ENCODE measurements around the gene PWWP2B.

The PWWP2B gene

GRCh38 chr10:132449811-132450181, 52.8 kb downstream of the PWWP2B start:
- no peak for DNase-seq

- DNase-seq = no peak
These were observed 53.4 kb downstream of the PWWP2B start for GRCh38 chr10:132450466-132450824.

GRCh38 chr10:132450825-132451505, 54.0 kb downstream of the PWWP2B start:
- no peak for DNase-seq

GRCh38 chr10:132451506-132452215, 54.7 kb downstream of the PWWP2B start:
- no peak for DNase-seq

GRCh38 chr10:132452216-132452650, 55.2 kb downstream of the PWWP2B start:
- peak; percentile 48 for DNase-seq

GRCh38 chr10:132452651-132453469, 55.9 kb downstream of the PWWP2B start:
- DNase-seq = peak; percentile 94

GRCh38 chr10:132453470-132453861, 56.5 kb downstream of the PWWP2B start:
- no peak for DNase-seq

- DNase-seq = no peak
These were observed 57.5 kb downstream of the PWWP2B start for GRCh38 chr10:132454296-132455198.

GRCh38 chr10:132455441-132455971, 58.5 kb downstream of the PWWP2B start:
- DNase-seq = no peak

- DNase-seq = no peak
These were observed 59.2 kb downstream of the PWWP2B start for GRCh38 chr10:132455986-132456847.

- DNase-seq = no peak
These were observed 59.9 kb downstream of the PWWP2B start for GRCh38 chr10:132456881-132457280.

- no peak for DNase-seq
These were observed 60.5 kb downstream of the PWWP2B start for GRCh38 chr10:132457328-132458070.

GRCh38 chr10:132458071-132458585, 61.1 kb downstream of the PWWP2B start:
- no peak for DNase-seq

- DNase-seq = peak; percentile 76
These were observed 61.7 kb downstream of the PWWP2B start for GRCh38 chr10:132458586-132459300.

GRCh38 chr10:132459301-132460003, 62.5 kb downstream of the PWWP2B start:
- DNase-seq = no peak

GRCh38 chr10:132460071-132460470, 63.1 kb downstream of the PWWP2B start:
- DNase-seq = no peak

GRCh38 chr10:132460691-132461090, 63.7 kb downstream of the PWWP2B start:
- no peak for DNase-seq

- no peak for DNase-seq
These were observed 64.2 kb downstream of the PWWP2B start for GRCh38 chr10:132461103-132461682.

Data from CD4-positive, alpha-beta T cell treated with Interleukin-6 for 4 hours (primary cell).